GM12873 (cell line): ENCODE measurements around the gene SNX13.

Experiments
- TF ChIP-seq, protein P1 (sequence below): IDR thresholded peaks from 2 replicates; pipeline ENCODE4 v1.5.1; 2012; ENCODE audit warnings: low read depth, mild to moderate bottlenecking, moderate library complexity, low read length, control low read depth; ENCODE audit not compliant: insufficient read depth; ENCODE audit errors: missing control alignments

Gene SNX13

DNA sequence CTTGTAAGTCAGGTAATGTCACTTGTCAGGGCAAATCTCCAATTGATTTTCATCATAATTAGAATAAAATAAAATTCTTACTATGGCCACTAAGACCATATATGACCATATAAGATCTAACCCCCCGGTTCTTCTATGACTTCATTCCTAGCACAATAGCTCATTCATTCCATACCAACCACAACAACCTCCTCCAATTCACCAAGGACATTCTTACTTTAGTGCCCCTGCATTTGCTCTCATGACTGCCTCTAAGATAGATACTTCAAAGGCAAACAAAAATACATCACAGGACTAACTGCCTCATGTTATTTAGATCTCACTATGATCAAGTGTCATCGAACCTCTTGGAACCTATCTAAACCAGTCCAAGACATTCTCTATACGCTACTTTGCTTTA is 90.8 kb downstream of the SNX13 start:
- TF ChIP-seq, protein P1, sequence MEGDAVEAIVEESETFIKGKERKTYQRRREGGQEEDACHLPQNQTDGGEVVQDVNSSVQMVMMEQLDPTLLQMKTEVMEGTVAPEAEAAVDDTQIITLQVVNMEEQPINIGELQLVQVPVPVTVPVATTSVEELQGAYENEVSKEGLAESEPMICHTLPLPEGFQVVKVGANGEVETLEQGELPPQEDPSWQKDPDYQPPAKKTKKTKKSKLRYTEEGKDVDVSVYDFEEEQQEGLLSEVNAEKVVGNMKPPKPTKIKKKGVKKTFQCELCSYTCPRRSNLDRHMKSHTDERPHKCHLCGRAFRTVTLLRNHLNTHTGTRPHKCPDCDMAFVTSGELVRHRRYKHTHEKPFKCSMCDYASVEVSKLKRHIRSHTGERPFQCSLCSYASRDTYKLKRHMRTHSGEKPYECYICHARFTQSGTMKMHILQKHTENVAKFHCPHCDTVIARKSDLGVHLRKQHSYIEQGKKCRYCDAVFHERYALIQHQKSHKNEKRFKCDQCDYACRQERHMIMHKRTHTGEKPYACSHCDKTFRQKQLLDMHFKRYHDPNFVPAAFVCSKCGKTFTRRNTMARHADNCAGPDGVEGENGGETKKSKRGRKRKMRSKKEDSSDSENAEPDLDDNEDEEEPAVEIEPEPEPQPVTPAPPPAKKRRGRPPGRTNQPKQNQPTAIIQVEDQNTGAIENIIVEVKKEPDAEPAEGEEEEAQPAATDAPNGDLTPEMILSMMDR = no peak

DNA sequence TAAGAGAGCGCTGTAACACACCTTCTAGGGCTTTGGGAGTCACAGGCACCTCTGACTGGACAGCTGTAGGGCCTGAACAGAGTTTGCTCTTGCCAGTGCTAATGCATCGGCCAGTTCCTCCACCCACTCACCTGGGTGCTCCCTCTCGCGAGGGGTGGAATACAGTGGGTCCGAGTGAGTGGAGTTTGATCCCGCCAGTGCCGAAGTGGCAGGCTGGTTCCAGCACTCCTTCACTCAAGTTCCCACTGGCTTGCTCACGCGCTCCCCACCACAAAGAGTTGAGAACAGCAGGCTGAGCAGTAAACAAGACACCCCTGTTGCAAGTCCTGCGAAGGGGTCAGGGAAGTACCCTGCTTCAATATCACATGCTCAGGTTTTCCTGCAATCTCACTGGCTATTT is 91.8 kb downstream of the SNX13 start:
- TF ChIP-seq, protein P1 = no peak

DNA sequence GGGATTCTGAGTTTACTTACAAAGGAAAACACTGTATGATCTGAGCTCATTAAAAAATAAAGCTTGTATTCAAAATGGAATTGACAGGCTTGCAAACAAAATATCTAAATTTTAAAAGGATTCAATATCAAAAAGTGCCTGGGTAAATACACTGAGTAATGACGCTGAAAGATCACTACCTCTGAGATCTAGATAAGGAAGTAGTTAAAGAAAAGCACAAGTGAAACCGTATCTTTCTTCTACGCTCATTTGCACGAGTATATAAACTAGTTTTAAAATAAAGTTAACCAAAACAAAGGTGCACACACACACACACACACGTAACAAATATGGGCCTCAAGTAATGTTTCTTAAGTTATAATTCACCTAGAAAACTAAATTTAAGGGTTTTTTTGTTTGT is 93.4 kb downstream of the SNX13 start:
- TF ChIP-seq, protein P1 = no peak

DNA sequence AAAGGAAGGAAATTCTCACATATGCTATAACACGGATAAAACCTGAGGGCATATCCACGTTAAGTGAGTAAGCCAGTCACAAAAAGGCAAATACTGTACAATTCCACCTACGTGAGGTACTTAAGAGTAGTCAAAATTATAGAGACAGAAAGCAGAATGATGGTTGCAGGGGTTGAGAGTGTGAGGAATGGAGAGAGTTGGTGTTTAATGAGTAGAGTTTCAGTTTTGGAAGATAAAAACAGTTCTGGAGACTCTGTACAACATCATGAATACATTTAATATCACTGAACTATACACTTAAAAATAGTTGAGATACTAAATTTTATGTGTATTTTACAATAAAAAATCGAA is 95.1 kb downstream of the SNX13 start:
- TF ChIP-seq, protein P1 = no peak

DNA sequence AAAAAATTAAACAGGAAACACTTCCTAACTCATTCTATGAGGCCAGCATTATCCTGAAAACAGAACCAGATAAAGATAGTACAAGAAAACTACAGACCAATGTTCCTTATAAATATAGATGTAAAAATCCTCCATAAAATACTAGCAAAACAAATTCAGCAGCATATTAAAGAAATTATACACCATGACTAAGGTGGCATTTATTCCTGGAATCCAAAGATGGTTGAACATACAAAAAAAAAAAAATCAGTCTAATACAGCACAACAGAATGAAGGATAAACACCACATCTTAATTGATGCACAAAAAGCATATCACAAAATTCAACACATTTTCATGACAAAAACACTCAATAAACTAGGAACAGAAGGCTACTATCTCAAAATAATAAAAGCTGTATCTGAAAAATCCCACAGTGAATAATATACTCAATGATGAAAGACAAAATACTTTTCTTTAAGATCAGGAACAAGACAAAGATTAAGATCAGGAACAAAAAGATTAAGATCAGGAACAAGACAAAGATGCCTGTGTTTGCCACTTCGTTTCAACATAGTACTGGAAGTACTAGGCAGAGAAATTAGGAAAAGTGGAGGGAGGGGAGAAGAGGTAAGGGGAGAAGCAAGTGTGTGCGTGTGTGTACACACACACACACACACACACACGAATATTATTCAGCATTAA is 95.6 kb downstream of the SNX13 start:
- TF ChIP-seq, protein P1 = no peak

DNA sequence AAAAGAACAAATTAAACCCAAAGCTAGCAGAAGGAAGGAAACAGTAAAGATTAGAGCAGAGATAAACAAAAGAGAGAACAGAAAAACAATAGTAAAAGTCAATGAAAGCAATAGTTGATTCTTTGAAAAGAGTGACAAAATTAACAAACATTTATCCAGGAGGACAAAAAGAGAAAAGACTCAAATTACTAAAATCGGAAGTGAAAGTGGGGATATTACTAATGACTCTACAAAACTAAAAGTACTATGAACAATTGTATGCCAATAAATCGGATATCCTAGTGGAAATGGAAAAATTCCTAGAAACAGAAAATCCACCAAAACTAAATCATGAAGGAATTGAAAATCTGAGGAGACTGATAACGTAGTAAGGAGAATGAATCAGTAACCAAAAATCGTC is 96.3 kb downstream of the SNX13 start:
- TF ChIP-seq, protein P1 = no peak

DNA sequence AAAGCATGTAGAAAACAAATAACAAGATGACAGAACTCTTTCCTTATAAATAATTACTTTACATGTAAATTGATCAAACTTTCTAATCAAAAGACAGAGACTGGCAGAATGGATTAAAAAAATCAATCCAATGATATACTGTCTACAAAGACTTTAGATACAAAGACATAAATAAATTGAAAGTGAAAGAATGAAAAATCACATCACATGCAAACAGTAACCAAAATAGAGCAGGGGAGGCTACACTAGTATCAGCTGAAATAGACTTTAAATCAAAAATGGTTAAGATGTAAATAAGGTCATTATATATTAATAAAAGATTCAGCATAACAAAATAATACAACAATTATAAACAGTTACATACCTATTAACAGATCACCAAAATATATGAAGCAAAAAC is 97.3 kb downstream of the SNX13 start:
- TF ChIP-seq, protein P1 = no peak

DNA sequence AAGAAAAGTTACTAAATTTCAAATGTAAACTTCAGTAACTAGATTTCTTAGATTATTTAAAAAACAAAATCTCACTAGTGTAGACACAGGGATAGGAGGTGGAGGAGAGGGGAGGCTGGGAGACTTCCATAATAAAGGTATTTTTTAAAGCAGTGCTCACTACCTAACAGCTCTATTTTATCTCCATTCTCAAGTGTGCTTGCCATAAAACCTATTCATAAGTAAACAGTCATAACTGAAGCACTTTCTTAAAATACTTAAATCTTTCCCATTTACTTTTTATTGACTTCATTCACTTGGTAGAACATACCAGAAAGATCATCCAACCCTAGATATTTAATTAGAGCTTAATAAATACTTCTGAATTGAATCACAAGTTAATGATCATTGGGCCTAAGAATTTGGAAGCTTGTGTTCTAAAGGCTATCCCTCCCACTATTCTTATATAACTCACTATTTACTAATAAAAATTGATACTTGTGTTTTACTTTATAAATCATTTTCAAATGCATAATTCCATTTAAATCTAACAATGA is 107.4 kb downstream of the SNX13 start:
- TF ChIP-seq, protein P1 = no peak
